Esophagus muscularis mucosa (tissue), 4 donors: ENCODE measurements around the gene TPD52L1. TPM values are rescaled to one million over a fixed set of nuclear protein-coding genes. Genes with fewer than 3 reads are reported as not detected.
A peak's percentile ranks its signal among the peaks of the same experiment; 100 is the strongest.

Source experiments
- DNase-seq: peaks from one replicate; pipeline ENCODE4 v3.0.0-alpha.2; 2017; ENCODE audit errors: extremely low spot score
- H3K27ac ChIP-seq, 4 donors: fragments of 200-600 bp; sonication (generic); replicated peaks in 1 of 4; 1 replicate in 3 of 4; 2 replicates in 1 of 4; pipeline ENCODE4 v1.5.1; 2016 to 2019; ENCODE audit warnings: mild to moderate bottlenecking in 1 of 4
- H3K27me3 ChIP-seq, 4 donors: fragments of 200-600 bp; sonication (generic); one replicate each; pipeline versions ENCODE4 v1.5.1 to v1.6.0; 2016 to 2019
- H3K36me3 ChIP-seq, 4 donors: fragments of 200-600 bp; sonication (generic); one replicate each; pipeline ENCODE4 v1.5.1; 2016 to 2019
- H3K4me1 ChIP-seq, 4 donors: fragments of 200-600 bp; sonication (generic); one replicate each; pipeline ENCODE4 v1.5.1; 2016 to 2019
- H3K4me3 ChIP-seq, 4 donors: fragments of 200-600 bp; sonication (generic); 1 replicate in 2 of 4; 2 replicates in 2 of 4; pipeline ENCODE4 v1.5.1; 2016 to 2019; ENCODE audit warnings: mild to moderate bottlenecking in 4 of 4, moderate library complexity in 1 of 4
- H3K9me3 ChIP-seq, 4 donors: fragments of 200-600 bp; sonication (generic); 1 replicate in 3 of 4; 2 replicates in 1 of 4; pipeline ENCODE4 v1.5.1; 2016 to 2019
- EP300 ChIP-seq: sonication (generic); formaldehyde crosslinking; IDR thresholded peaks from one replicate; pipeline ENCODE4 v1.6.1; 2017; ENCODE audit warnings: antibody characterized with exemption
- POLR2A ChIP-seq: fragments of 450-650 bp; IDR thresholded peaks from one replicate; pipeline ENCODE4 v1.6.1; 2017; ENCODE audit warnings: antibody characterized with exemption, moderate library complexity, mild to moderate bottlenecking, low read depth
- POLR2AphosphoS5 ChIP-seq, 2 donors: sonication (generic); formaldehyde crosslinking; IDR thresholded peaks; one replicate each; pipeline ENCODE4 v1.6.1; 2017; ENCODE audit warnings: antibody characterized with exemption in 2 of 2
- WGBS: methylation state at CpG from one replicate; pipeline ENCODE4 v1.1.5; 2018; 5-methylcytosine and 5-hydroxymethylcytosine counted together
- intact Hi-C: fragments of 100-400 bp; cut with DNase I; formaldehyde crosslinking; loops from one replicate; pipeline ENCODE4 v1.15.1; 2023
- total RNA-seq, 4 donors: library from RNA; depleted of rRNA; stranded (reverse); fragments of >200 nt; gene quantifications; one replicate each; pipeline versions ENCODE4 v1.1.0 to v1.2.1, GENCODE V29; 2016
- TF ChIP-seq, protein P1 (sequence below), 3 experiments: fragments of 200-600 bp in 2 of 3; fragments of 450-650 bp in 1 of 3; sonication (generic) in 2 of 3; IDR thresholded peaks; one replicate each; pipeline ENCODE4 v1.5.1; 2017 to 2019; ENCODE audit warnings: antibody characterized with exemption in 3 of 3, mild to moderate bottlenecking in 2 of 3, moderate library complexity in 1 of 3

The TPD52L1 gene
- total RNA-seq, 4 donors from 2014 or later = 18.7 to 46.4 (median 31.1) TPM

DNA sequence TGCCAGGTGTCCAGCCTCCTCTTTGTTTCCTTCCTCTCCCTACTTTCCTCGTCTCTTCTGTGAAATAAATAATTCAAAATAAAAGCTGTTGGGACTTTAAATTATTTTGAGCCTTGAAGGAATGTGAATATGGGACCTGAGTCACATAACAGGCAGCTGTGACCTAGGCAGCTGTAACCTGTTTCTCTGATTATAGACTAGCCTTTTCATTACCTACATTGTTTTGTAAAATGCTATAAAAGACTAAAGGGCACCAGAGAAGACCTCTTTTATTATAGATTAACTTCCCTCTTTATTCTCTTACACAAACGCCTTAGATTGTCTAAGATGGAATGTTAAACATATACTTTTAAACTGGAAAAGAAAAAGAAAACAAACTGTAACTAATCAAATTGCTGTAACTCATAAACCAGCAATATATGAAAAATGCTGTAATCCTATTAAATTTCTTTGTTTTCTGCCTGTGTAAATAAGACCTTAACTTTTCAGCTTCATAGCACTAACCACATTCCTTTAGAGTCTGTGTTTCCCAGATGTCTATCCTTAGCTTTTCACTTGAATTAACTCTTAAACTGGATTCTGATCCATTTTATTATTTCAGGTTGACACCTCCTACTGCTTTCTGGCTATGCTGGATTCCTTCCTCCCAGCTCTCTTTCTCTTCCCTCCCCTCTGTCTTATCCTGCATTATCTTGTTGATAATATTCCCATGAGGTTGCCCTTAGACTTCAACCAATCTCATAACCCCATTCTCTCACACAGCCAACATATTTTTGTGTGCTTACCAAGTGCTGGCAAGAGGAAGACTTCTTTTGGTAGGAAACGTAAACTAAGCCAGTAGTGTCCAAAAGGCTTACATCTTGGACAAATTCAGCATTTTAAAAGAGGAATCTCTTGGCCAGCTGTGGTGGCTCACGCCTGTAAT lies 69.2 kb downstream of the TPD52L1 start:
- intact Hi-C loops = no loop called here

DNA sequence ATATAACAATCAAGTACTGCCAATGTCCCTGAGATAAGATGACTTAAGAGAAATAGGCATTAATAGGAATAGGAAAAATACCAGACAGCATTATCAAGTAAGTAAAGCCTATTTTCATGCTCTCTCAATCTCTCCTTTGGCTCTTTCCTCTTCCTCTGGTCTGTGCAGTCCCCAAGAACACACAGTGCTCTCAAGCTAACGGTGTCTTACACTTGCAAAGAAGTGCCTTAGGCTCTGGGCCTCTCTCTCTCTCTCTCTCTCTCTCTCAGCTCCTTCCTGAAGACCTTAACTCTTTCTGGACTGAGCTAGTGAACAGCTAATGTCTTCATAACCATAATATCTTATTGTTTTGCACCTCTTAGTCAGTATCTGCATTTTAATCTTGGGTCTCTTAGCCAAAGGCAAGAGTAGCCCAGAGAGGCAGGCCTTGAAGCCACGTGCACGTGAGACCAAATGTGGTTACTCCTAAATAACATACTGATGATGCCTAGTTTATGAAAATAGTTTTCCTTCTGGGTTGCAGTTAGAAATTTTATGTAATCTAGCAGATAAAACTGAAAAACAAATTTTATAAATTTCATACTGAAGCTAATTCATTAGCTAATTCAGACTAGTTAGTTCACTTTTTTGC lies 70.8 kb downstream of the TPD52L1 start:
- TF ChIP-seq, protein P1, sequence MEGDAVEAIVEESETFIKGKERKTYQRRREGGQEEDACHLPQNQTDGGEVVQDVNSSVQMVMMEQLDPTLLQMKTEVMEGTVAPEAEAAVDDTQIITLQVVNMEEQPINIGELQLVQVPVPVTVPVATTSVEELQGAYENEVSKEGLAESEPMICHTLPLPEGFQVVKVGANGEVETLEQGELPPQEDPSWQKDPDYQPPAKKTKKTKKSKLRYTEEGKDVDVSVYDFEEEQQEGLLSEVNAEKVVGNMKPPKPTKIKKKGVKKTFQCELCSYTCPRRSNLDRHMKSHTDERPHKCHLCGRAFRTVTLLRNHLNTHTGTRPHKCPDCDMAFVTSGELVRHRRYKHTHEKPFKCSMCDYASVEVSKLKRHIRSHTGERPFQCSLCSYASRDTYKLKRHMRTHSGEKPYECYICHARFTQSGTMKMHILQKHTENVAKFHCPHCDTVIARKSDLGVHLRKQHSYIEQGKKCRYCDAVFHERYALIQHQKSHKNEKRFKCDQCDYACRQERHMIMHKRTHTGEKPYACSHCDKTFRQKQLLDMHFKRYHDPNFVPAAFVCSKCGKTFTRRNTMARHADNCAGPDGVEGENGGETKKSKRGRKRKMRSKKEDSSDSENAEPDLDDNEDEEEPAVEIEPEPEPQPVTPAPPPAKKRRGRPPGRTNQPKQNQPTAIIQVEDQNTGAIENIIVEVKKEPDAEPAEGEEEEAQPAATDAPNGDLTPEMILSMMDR (IDR thresholded peaks at IDR 0.05) = no peak
- TF ChIP-seq POLR2A (no peak), EP300 (no peak), POLR2AphosphoS5 (IDR thresholded peaks at IDR 0.05) (no peak)
- no peak for DNase-seq
- peak overlapping the region in 1 of 4 donors; percentile 2 for H3K27ac ChIP-seq
- intact Hi-C loops = no loop called here
- H3K36me3 ChIP-seq = no peaks in the 10 kb centered on the region
- 66% methylated on average over 3 of the region's 3 CpGs for WGBS
- no peak overlapping the region for H3K4me3 ChIP-seq
- no peaks in the 10 kb centered on the region for H3K27me3 ChIP-seq
- H3K9me3 ChIP-seq = no peaks in the 10 kb centered on the region
- peaks cover 22 to 42% (median 27%) of the 10 kb centered on the region in 4 donors for H3K4me1 ChIP-seq

More for the DNA sequence above, 69.2 kb downstream of the TPD52L1 start:
- TF ChIP-seq POLR2AphosphoS5 (IDR thresholded peaks at IDR 0.05) = no peak
- no peak for TF ChIP-seq POLR2A
- no peak for TF ChIP-seq EP300
- TF ChIP-seq, protein P1 (IDR thresholded peaks at IDR 0.05) = no peak
- DNase-seq = no peak
- WGBS = 60% methylated on average over 4 of the region's 4 CpGs
- Histone ChIP-seq H3K36me3 (no peaks in the 10 kb centered on the region), H3K4me1 (peaks cover 22 to 34% (median 25%) of the 10 kb centered on the region in 4 donors), H3K4me3 (no peak overlapping the region), H3K27ac (no peak overlapping the region), H3K9me3 (no peaks in the 10 kb centered on the region), H3K27me3 (no peaks in the 10 kb centered on the region)

DNA sequence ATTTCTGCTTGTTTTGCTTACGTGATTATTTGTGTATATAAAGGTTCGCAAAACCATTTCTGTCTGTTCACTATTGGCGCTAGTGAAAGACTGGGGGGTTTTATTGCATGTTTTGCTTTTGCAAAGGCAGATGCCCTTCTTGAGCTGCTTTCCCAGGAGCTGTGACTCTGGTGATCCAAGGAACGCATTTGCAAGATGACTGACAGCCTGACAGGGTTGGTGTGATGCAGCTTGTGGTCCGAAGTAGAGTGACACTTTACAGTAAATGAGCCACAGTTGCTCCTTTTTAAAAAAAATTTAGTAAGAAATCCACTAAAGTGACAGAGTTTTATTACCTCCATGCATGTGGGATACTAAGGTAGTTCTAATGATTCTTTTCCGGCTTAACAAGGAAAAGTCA lies 73.7 kb downstream of the TPD52L1 start:
- no peaks in the 10 kb centered on the region for H3K9me3 ChIP-seq
- peaks cover 12 to 26% (median 18%) of the 10 kb centered on the region in 4 donors for H3K4me1 ChIP-seq
- DNase-seq = no peak
- H3K27ac ChIP-seq = no peak overlapping the region
- no peak overlapping the region for H3K4me3 ChIP-seq
- WGBS = 94% methylated on average over 6 of the region's 6 CpGs
- H3K36me3 ChIP-seq = no peaks in the 10 kb centered on the region
- H3K27me3 ChIP-seq = no peaks in the 10 kb centered on the region
- intact Hi-C loops = no loop called here
- TF ChIP-seq POLR2A (no peak), EP300 (no peak), POLR2AphosphoS5 (IDR thresholded peaks at IDR 0.05) (no peak)
- TF ChIP-seq, protein P1 (IDR thresholded peaks at IDR 0.05) = no peak

DNA sequence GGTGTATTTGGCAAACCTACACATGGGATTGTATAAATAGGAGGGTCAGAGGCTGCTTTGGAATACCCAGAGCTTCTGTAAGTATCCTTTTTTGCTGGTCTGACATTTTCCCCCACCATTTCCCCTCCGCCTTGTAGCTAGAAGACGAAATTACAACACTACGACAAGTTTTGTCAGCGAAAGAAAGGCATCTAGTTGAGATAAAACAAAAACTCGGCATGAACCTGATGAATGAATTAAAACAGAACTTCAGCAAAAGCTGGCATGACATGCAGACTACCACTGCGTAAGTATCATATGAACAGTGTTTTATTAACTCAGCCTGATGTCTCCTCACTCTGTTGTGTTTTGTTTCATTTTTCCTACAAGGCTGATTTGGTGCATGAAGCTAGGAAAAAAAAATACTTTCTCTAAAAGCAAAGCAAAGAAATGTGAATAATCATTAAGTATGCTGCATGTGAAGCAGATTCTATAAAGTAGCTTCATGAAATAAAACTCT lies 75.5 kb downstream of the TPD52L1 start:
- Histone ChIP-seq H3K27me3 (no peaks in the 10 kb centered on the region), H3K4me3 (peak overlapping the region in 1 of 4 donors; percentile 16), H3K36me3 (no peaks in the 10 kb centered on the region), H3K4me1 (peaks cover 6 to 21% (median 9%) of the 10 kb centered on the region in 4 donors), H3K9me3 (no peaks in the 10 kb centered on the region), H3K27ac (no peak overlapping the region)
- TF ChIP-seq, protein P1 (IDR thresholded peaks at IDR 0.05) = no peak
- TF ChIP-seq POLR2AphosphoS5 (IDR thresholded peaks at IDR 0.05) (no peak), POLR2A (no peak), EP300 (no peak)
- intact Hi-C loops = no loop called here
- 43% methylated on average over 6 of the region's 6 CpGs for WGBS
- DNase-seq = no peak
